AG08396 (cell line): ENCODE results near the gene CELSR3.

ENCODE experiments used
- DNase-seq: peaks from one replicate; pipeline ENCODE4 v3.0.0; 2012; ENCODE audit warnings: low spot score, mixed read lengths

CELSR3 gene

GRCh38 chr3:48599509-48600285 lies 63.0 kb downstream of the CELSR3 start:
- DNase-seq: no peak

DNA sequence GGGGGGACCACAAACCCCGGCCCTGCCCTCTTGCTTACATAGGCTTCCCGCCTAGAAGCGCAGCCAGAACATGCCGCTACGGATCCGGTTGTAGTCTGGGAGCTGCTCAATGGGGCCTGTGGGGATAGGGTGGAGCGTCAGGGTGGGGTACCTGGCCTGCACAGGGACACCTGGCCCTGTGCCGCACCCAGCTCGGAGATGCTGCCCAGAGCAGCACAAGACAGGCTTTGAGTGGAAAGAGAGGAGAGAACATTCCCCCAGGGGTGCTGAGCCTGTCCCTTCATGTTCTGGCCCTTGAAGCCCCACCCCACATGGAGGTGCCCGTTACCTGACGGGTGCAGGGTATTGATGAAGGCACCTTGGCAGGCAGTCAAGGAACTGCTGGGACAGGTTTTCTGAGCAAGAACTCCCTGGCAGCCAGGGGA lies 63.6 kb downstream of the CELSR3 start:
- no peak for DNase-seq

- peak; percentile 90 for DNase-seq
Observed at GRCh38 chr3:48598323-48599076, 64.2 kb downstream of the CELSR3 start.

GRCh38 chr3:48597408-48597800 lies 65.3 kb downstream of the CELSR3 start:
- no peak for DNase-seq

GRCh38 chr3:48596676-48597407 lies 65.8 kb downstream of the CELSR3 start:
- no peak for DNase-seq

DNA sequence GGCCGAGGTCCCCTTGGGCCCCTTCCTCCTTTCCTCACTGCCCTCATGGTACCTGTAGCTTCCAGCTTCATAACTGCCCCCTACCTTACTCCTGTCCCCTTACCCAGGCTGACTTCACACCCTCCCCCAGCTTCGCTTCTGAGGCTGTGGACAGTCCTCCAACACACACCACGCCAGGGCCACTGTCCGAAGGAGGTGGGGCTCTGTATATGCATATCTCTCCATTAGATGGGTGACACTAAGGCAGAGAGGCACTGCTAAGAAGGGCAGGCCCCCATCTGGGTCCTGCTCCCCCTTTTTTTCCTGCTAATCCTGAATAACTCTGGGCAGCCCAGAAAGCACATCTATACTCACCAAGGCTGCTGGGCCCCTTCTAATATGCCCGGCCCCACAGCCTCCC lies 66.5 kb downstream of the CELSR3 start:
- no peak for DNase-seq

DNA sequence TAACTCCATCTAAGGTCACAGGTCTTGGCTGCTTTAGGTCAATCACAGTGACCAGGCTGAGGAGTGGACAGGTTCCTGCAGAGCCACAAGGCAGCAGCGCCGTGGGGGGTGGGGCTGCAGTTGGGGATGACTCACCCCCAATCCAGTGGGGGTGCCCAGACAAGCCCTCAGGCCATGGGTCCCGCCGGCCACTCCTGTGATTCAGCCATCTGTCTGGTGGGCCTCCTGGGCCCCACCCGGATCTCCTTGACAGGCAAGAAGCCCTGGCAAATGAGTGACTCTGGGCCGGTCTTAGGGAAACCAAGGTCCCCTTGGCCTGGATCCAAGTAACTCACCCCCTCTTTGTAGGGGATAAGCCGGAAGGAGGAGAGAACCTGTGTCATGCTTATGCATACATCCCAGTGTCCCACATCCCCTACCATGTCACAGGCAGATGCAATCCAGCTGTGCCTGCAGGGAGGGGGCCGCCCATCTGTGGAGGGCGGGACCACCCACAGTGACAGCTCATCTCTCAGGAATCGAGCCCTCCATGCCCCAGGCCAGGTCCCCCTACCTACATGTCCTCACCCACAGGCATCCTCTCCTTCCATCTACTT lies 67.1 kb downstream of the CELSR3 start:
- peak; percentile 91 for DNase-seq

DNA sequence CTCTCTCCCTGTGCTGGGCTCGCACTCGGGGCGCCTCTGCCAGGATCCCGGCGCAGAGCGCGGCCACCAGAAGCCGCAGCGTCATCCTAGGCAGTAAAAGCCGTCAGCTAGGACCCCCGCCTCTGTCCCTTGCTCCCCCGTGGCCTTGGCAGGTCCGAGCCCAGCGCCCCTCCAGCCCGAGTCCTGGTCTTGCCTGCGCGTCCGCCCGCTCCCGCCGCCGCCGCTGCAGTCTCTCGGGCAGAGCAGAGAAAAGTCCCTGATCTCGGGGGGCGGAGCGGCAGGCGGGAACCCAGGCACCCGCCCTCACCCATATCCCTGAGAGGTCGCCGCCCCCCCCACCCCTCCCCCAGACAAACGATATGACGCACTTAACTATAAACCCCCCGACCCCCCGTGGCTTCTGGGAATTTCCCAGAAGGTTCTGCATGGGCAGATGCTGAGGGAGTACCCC lies 67.6 kb downstream of the CELSR3 start, which contains the start of gene COL7A1:
TSS of gene COL7A1 (minus strand) at position 255 of the 451 bp plus-strand sequence. CDS start at position 85, 170 bp downstream.
- DNase-seq: peak; percentile 56

- peak; percentile 28 for DNase-seq
Observed at GRCh38 chr3:48594417-48595049, 68.2 kb downstream of the CELSR3 start.

DNA sequence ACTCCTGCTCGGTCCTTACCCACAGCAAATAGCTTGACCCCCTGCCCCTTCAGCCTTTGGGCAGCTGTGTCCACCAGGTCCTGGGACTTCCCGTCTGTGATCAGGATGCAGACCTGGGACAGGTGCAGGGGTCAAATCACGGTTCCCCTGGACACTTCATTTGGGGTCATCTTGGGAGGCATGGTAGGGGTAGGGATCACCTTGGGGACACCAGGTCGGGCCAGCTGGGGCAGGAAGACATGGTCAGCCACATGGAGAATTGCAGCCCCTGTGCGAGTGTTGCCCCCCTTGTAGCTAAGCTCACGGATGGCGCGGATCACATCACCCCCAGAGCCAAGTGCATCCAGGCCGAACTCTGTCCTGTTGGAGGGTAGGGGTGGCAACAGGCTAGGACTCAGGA lies 69.3 kb downstream of the CELSR3 start:
- DNase-seq: no peak

DNA sequence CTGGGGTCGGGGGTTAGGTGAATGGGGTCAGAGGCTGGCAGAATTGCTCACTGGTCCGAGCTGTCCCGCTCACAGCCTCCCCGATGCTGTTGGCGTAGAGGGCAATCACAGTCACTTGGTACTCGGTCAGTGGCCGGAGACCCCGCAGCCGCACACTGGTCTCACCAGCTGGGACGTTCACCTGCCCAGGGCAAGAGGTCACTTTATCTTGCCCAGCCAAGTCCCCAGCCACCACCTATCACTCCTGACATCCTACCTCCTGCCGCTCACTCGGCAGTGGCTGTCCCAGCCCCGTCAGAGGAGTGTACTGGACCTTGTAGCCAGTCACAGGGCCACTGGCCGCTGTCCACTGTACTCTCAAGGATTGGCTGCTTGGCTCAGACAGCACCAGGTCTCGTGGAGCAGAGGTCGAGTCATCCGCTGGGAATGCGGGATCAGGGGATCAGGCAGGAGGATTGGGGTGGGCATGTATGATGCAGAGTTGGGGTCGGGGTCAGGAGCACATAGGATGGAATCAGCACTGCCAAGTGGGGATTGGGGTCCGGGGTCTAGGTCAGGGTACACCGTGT lies 70.1 kb downstream of the CELSR3 start:
- peak; percentile 36 for DNase-seq

GRCh38 chr3:48591886-48592518 lies 70.7 kb downstream of the CELSR3 start:
- no peak for DNase-seq

GRCh38 chr3:48591436-48591835 lies 71.2 kb downstream of the CELSR3 start:
- DNase-seq: no peak

- no peak for DNase-seq
Observed at GRCh38 chr3:48588230-48588629, 74.5 kb downstream of the CELSR3 start.

DNA sequence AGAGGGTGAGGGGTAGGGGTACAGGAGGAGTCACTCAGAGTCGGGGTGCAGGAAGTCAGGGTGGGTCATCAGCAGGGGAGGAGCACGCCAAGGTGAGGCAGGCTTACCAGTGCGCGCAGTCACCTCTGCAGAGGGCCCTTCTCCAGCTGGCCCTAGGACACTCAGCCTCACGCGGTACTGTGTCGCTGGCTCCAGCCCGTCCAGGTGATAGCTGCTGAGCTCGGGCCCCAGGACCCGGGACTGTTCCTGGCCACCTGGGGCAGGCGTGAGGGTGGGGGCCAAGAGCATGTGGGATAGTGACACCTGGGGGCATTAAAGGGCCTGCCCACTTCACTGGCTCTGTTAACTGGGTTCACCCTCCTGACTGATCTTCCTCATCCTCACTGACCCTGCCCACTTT lies 75.0 kb downstream of the CELSR3 start:
- DNase-seq: no peak
